Fibroblast of upper back skin (primary cell): ENCODE results near the gene KHDC4.
A peak's percentile ranks its signal among the peaks of the same experiment; 100 is the strongest.

Experiments
- DNase-seq: peaks from one replicate; pipeline ENCODE4 v3.0.0-alpha.2; 2013

KHDC4 gene

DNA sequence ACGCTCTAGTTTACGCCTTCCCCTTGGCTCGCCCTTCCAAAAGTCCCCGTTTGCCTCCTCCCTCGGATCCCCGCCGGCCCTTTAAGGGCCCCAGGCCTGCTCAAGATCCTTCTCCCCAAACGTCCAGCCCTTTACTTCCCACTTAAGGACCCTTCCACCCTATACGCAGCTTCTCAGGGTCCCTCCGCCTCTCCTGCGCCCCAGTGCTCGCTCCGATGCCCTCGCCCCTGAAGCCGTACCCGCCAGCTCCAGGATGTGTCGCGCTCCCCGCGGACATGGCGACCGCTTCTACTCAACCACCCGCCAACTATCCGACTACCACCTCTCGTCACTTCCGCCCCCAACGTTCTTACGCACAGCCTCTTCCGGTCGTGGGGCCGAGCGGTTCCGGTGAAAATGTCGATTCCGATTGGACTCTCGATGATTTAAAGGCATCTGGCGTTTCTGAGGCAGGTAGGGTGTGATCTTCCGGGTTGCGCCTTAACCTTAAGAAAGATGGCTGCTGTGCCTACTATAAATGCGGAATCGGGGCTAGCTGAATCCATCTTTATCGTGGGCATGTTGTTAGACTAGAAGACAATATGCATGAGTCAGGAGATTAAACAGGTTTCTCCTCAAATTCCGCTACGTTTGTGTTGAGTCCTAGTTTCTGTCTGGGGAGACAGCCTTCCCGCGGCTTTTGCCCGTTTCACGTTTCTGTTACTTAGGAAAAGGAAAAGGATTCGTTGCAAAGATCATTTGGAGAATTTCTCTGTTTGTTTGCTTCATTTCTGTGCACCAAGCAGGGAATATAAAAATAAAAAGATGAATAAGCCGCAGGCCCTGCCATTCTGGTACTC lies at the start of gene KHDC4:
Gene KHDC4 (minus strand): TSS at position 317 of the 839 bp plus-strand sequence. CDS start 40 bp downstream, at position 277.
- peak; percentile 99 for DNase-seq

DNA sequence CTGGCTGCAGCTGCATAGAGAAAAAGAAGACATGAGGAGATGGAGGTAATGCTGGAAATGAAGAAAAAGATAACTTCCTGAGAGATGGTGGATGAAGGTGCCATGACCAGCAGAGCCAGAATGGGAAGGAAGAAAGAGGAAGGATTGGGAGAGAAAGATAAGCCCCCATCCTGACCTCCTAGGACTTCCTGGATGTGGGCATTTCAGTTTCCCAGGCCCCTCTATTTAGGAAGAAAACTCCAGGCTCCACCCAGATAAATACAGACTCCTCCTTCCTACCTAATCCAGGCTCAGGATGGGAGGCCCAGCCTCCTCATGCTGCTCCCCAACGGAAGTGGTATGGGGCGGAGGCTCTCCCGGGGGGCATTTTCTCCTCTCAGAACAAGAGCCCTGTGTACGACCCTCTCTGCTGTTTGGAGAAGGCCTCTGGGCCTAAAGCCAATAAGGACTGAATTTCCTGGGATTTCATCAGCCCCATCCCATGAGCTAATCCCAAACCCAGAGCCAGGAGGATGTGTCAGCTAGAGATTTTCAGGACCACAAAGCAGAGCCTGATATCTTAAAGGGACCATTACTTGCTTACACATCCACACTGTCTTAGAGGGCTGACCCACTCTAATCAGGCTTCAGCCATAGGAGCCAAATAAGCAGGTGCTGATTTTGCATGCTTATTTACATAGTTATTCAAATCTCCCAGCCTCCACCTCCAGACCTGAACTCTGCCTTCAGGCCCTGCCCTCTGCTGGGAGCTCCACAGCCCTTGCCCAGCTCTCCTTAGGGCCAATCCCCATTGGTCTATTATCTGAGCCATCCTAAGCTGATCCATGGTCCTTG lies 49.2 kb upstream of the KHDC4 start:
- DNase-seq, result peak; percentile 100

DNA sequence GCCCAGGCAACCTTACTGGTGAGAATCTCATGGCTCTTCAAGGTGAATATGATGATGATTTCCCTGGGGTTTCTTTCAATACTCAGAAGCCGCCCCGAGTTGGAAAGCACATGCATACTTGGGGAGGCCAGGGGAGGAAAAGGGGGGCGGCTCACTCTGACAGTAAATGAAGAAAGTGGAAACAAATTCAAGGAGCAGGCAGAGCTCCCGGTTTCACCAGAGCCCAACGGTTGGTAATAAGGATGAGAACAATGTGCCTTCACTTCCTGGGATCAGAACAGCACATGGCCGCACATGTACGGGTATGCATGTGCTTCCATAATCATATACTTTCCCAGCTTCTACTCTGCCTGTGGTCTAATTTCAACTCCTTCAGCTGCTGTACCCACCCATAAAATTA lies 47.9 kb upstream of the KHDC4 start:
- DNase-seq, result no peak

DNA sequence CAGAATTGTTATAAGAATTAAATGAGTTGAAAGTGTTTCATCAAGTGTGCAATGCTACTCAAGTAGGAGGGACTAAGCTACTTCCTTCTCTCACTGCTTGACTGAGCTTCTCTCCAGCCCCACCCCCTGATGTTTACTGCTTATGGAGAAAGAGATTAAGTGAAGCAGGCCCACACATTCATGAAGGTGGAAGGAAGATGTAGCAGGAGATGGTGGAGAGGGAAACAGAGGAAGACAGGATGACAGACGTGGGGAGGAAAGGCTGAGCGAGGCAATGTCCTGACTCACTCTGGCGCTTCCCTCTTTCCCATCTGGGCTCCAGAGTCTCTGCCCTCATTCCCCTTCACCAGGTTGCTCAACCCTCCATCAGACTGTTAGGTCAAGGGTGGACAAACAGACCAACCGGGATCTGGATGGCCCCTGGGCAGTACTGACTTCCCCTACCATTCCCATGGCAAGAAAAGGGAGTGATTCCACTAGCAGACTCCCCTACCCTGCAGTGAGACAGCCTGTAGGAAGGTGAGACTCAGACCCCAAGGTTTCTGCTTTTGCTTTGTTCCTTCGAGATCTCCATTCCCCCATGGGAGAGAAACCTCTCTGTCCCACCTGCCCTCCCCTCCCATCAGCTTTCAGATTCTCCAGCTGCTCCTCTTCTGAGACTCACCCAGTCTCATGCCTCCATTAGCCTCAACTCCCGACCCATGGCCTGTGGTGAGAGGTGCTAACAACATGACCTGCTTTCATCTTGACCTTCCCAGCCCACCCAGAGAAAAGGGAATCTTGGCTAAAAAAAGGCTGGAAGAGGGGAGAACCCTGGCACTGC lies 47.3 kb upstream of the KHDC4 start:
- DNase-seq, result peak; percentile 78

DNA sequence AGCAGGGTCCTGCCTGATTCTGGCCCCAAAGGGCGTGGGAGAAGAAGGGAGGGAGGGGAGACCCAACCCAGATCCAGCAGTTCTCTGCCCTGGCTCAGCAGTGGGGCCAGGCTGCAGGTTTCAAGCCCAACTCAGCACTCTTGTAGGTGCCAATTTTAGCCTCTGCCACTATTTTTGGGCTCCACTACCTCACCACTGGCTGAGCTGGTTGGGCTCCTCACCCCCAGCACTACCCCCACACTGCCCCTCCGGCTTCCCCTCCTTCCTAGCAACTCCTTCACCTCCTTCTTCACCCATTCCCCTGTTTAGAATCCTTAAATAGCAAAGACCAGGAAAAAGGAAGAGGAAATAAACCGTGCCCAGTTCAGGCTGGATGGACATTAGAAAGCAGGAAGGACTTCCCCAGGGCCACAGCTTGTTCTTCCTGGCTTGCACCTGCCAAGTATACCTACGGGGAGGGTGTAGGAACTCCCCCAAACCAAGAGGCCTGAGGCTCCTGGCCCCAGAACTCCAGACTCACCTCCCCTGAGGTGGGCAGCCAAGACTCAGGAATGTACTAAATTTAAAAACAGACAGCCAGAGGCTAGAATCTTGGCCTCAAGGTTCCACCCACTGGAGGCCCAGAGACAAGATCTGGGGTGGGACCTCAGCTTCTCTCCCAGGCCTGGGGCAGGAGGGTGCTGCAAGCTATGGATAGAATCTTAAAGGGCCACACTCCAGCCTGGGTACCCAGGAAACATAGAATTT lies 45.6 kb upstream of the KHDC4 start:
- peak; percentile 50 for DNase-seq

DNA sequence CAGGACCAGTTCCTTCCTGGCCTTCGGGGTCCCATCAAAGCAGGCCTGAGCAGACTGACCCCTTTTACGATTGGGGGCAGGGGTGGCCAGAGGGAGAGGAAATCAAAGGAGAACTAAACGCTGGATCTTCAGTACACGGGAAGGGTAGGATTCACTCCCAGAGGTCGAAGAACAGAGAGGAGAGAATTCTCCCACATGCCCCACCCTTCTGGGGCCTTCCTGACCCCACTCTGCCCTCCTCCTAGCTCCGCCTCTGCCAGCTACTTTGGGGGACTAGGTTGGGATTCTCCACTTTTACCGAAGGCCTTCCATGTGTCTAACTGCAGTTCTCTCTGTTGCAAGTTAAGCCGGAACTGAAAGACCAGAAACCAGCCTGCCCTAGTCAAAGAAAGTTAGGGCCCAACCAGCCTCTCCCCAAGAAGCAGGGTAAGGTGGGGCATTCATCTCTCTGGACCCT lies 44.8 kb upstream of the KHDC4 start:
- peak; percentile 45 for DNase-seq

DNA sequence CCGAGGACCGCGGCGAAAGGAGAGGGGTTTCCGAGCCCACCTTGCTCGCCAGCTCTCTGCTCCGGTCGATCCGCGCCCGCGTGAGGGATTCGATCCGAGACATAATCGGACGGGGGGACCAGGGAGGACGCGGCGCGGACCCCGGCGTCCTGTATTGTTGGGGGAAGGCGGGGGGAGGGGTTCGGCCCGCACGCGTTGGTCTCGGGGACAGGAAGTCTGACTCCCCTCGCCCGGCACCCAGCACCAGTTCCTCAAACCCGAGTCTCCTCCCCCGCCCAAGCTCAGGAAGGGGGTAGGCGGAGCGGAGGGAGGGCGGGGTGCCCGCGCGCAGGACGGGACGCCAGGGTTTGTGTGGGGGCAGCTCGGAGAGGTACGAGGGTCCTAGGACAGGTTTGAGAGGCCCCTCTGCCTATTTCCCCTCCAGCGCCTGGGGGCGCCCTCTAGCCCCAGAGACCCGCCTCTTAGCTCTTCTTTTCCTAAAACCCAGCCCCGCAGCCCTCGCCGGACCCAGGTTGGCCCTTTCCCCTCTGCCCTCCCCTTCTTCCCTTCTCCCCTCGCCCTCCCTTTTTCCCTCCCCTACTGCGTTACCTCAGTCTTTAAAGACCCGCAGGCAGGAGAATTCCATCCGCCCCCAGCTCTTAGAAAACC lies 44.2 kb upstream of the KHDC4 start, which contains the start of gene ARHGEF2:
Gene ARHGEF2 (minus strand): TSS at position 223 of the 648 bp plus-strand sequence. CDS start 120 bp downstream, at position 103.
- peak; percentile 81 for DNase-seq

DNA sequence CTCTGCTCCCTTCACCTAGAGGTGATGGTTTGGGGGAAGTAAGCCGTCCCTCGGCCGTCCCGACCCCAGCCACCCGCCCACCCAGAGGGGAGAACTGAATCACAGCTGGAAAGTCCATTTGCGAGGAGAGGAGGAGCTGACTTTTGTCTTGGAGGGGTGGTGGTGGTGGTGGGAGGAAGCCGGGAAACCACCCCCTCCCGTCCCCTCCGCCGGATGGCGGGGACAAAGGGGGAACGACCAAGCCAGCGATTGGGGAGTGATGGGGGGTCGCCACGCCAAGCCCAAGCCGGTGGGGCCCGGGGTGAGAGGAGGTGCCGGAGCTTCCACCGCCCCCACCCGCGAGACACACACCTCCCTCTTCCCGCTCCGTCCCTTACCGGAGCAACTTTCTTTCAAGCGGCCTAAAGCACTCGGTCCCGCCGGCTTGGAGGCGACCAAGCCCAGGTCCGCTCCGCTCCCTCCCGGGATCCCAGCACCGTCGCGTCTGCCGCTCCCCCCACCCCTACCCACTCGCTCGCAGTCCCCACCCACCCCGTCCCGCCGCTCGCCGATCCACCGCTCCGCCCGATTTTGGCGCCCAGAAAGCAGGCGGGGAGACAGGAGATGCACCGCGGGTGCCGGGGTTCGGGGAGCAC lies 43.6 kb upstream of the KHDC4 start:
- no peak for DNase-seq

DNA sequence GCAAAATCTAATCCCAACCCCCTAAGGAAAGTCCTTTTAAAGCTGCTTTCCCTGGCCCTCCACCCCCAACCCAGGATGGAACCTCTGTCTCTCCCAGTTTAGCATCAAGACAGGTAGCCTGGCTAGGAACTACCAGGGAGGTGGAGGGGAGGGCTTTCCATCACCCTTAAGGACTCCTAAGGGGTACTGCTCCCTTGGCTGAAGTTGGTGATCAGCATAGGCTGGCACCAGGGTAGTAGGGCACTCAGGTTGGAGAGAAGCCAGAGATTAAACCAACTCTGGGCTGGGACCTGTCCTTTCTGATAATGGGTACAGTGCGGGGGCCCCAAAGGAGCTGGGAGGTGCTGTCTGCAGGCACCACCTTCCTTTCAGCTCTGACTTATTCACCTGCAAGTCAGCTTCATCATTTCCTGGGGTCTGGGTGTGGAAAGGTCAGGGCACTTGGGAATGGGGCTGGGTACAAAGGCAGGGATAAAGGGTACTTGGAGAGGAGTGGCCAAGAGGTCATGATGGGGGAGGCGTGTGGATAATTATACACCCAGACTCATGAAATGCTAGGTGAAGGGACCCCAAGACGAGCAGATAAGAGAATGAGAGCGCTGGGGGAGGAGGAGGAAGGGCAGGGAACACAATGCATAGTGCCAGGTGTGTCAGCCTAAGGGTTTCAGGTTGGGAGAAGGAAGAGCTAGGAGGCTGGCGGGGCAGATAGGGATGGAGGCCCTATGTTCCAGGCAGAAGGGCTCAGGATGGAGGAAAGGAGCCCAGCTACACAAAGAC lies 42.9 kb upstream of the KHDC4 start:
- no peak for DNase-seq

DNA sequence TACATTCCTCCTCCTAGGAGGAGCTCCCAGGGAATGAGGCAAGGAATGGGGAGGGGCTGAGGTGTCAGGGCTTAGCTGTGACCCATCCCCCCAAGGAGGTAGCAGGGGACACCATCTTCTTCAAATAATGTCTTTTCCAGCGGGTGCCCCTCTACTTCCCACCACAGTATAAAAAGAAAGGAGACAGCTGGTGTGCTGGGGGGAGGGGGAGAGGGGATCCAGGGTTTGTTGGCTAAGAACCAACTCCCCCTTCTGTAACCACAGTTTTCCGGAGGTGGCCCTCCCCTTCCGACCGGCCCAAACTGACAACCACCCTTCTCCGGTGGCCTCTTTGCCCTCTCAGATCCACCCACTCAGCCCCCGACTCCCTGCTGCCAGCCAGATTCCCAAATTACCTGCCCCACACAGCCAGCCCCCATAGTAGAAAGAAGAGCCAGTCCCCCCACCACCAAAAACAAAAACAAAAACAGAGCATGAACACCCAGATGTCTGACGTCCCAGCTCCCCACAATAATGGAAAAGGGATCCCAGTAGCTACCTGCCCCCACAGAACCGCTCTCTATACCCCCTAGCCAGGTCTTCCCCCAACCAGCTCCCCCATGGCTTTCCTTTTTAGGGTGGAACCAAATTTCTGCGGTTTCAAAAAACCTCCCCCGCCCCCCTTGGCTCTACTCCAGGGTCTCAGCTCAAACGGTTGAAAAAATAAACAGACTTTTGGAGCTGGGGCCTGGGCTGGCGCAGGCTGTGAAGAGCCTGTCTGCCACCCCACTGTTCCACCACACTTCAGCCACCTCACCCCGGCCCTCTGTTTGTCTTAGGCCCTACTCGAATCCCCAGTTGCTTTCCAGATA lies 42.1 kb upstream of the KHDC4 start:
- DNase-seq, result peak; percentile 87

DNA sequence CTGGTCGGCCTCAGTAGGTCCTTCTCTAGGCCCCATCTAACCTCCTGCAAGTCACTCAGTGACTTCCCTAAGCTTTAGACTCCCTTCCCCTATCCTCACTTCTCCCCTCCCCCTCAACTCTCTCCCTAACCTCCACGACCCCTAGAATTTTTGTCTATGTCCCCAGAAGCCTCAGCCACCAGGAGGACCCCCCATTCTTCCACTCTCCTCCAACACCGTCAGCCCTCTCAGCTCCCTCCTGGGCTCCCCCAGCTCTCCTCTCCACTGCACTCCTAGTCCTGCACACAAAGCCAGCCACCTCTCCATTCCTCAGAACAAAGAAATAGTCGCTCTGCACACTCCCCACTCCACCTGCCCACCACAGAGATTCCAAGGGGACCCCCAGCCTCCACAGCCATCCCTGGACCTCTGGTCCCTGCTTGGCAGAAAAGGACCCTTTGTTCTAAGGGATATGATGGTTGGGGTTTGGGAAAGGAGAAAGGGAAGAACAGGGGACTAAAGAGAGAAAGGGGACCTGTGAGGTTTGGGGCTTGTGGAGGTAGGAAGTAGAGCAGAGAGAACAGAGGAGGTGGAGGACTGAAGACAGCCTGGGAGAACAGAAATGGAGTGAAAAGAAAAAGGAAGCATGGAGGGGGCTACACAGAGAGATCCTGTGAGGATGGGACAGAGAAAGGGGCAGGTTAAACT lies 41.3 kb upstream of the KHDC4 start:
- DNase-seq, result no peak

DNA sequence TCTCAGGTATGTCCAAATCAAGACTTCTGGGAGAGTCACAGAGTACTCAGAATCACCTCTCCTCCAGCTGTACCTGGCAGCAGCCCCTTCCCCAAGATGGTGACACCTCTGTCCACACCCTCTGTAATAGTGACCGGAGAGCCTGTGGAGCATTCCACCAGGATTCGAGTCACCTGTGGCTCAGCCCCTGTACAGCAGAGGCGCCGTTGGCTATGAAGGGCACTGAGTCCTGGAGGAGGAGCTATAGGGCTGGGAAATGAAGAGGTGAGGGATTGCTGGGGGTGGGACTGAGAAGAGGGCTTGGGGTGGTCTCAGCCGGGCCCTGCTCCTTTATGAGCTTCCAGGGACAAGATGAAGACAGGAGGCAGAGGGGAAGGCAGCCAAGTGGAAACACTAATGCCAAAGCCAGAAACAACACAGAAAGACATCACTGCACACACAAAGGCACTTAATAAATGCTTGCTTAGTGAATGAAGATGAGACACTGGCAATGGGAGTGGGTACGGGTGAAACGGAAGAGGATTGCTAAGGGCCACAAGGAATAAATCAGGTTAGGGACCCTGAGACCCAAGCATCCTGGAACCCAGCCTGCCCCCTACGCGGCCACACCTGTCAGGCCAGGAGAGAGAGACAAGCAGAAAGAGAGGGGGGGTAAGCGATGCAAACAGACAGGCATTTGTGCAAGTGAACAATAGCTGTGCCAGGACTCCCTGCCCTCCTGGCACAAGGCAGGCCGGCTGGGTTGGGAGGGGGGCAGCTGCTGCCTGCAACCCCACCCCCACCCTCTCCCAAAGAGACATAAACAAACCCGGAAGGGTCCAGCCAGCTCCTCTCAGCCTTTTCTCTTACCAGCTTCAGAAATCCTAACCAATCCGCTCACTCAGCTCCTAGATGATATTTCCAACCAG lies 40.2 kb upstream of the KHDC4 start:
- no peak for DNase-seq

DNA sequence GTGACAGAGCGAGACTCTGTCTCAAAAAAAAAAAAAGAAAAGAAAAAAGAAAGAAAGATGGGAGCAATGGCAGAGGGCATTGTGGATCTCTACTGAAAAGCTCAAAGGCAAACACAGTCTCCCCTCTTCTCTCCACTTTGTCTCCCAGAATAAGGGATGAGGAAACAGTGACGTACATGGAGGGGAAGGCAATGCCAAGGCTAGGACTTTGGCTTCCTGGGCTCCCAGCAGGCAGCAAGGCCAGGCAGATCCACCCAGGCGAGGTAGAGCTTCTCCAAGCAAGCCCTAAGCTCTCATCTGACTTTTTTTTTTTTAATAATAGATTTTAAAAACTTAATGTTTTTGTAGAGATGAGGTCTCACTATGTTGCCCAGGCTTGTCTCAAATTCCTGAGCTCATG lies 39.5 kb upstream of the KHDC4 start:
- DNase-seq, result no peak

DNA sequence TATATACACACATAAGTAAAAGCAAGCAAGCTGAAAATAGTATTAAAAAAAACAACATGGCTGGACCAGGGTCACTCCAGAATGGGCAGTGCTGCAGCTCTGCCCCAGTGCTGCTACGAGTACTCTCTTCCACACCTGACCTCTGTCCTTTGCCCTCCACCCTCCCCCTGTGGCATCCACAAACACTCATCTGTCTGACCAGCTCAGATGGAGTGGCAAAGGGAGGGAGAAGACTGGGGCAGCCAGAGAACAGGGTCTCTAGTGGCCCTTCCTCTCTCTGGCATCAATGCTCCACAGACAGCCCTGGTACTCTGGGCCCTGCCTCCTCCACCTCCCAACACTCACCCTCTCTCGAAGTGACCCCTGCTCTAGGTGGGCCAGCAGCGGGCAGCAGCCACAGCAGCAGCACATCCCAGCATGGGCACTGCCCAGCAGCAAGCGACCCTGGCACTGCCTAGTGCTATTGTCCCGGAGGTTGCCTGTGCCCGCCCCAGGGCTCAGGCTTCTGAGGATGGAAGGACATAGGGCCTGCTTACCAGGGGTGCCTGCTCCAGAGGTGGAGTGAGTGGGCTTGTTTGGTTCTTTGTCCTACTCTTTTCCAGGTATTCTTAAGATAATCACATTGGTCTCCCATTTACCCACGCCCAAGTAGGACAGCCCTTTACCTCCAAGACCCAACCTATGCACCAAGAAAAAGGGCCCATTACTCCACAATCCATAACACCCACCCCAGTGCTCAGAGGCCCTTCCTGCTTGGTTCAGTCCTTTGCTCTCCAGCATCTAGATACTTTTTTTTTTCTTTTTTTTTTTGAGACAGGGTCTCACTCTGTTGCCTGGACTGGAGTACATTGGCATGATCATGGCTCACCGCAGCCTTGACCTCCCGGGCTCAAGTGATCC lies 37.9 kb upstream of the KHDC4 start:
- no peak for DNase-seq

DNA sequence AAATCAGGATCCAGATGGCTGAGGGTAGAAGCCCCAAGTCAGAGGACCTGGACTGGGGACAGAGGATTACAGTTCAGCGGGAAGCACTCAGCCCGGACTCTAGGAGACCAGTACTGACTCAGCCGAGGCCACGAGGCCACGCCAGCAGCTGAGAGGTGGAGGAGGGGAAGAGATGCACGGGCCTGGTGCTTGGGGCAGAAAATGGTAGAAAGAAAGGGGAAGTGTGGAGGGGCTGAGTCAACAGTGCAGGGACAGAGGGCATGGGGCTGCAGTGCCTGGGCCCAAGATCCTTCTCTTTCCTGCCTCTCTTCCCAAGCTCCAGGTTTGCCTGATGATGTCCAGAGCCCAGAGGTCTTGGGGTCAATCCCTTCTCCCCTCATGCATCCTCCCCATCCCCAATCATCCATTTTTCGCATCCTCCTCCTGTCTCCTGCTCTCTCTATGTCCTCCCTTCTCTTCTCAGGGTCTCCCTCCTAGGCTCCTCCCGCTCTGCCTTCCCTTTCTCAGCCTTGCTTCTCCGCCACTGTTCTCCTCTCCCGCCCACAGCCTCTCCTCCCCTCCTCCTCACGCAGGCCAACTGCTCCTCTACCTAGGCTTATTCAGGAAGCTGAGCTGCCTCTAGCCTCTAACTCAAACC lies 36.4 kb upstream of the KHDC4 start:
- peak; percentile 73 for DNase-seq

DNA sequence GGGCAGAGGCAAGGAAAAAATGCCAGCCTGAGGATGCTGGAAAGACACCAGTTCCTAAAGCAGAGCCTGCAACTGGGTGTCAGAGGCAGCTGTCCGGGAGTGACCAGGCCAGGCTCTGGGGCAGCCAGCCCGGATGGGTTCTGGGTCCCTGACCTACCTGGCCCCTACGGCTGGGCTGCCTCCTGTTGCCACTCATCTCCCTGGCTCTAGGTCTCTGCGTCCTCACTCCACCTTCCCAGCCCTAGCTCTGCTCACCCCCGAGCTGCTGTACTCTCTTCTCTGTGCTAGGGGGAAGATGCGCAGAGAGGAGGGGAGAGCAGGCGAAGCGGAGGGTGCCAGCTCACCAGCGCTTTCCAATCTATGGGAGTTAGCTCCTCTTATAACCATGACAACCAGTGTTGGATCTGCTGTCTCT lies 35.2 kb upstream of the KHDC4 start:
- no peak for DNase-seq
